ENCODE measurements around the gene CEP170B.

GRCh38 chr14:104939666-104940410, 74.8 kb downstream of the CEP170B start:
- TF ChIP-seq POLR2AphosphoS5 (IDR thresholded peaks at IDR 0.05; ENCODE audit: insufficient read depth, low read depth, low read length): no peak
- no peak for TF ChIP-seq POLR2A (IDR thresholded peaks at IDR 0.05; ENCODE audit: low read depth, low read length)
- TF ChIP-seq CTCF (IDR thresholded peaks at IDR 0.05; ENCODE audit: extremely low read depth in 1 of 2, insufficient read depth in 1 of 2, low read depth in 1 of 2, low read length in 2 of 2): no peak
- TF ChIP-seq MYC (IDR thresholded peaks at IDR 0.05; ENCODE audit: low read depth, low read length): no peak
- TF ChIP-seq FOS (IDR thresholded peaks at IDR 0.05; ENCODE audit: borderline replicate concordance, insufficient read depth, low read length): no peak
- TF ChIP-seq EZH2 (IDR thresholded peaks at IDR 0.05; ENCODE audit: borderline replicate concordance, low read depth, low read length, severe bottlenecking): no peak
- TF ChIP-seq JUN (IDR thresholded peaks at IDR 0.05; ENCODE audit: borderline replicate concordance, insufficient read depth, insufficient read length, low read depth): no peak
- TF ChIP-seq MAX (IDR thresholded peaks at IDR 0.05; ENCODE audit: insufficient read depth, insufficient read length): no peak
- no peak for TF ChIP-seq GATA2 (IDR thresholded peaks at IDR 0.05; ENCODE audit: insufficient read depth, insufficient read length, low read depth, low read length)
